HG02610 (cell line): ENCODE measurements around the gene FAM131C.
"Not testable (repeated sequence)": the region's sequence is repeated elsewhere in the genome, so short reads cannot be mapped to it uniquely, and the experiment has no call there.

Experiments used
- ATAC-seq: cut with Tn5 transposase; IDR thresholded peaks from one replicate; pipeline ENCODE4 v1.9.1; 2021; ENCODE audit warnings: mild to moderate bottlenecking, moderate library complexity; ENCODE audit not compliant: unreplicated experiment

FAM131C gene

DNA sequence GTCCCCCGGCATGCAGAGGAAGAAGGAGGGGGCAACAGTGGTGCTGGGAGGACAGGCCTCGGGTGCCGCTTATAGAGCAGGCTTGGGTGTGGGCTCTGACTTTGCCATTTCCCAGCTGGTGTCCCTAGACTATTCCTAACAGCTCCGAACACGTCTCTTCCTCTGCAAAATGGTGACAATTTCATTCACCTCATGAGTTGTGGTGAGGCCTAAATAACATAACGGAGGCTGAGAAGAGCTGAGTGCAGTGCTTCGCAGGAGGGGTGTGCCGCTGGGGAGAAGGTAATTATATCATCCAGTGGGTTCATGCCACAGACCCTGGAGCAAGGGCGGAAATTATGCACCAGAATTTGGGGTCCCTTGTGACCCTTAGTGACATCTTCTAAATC is 10.8 kb downstream of the FAM131C start:
- not testable (repeated sequence) for ATAC-seq

DNA sequence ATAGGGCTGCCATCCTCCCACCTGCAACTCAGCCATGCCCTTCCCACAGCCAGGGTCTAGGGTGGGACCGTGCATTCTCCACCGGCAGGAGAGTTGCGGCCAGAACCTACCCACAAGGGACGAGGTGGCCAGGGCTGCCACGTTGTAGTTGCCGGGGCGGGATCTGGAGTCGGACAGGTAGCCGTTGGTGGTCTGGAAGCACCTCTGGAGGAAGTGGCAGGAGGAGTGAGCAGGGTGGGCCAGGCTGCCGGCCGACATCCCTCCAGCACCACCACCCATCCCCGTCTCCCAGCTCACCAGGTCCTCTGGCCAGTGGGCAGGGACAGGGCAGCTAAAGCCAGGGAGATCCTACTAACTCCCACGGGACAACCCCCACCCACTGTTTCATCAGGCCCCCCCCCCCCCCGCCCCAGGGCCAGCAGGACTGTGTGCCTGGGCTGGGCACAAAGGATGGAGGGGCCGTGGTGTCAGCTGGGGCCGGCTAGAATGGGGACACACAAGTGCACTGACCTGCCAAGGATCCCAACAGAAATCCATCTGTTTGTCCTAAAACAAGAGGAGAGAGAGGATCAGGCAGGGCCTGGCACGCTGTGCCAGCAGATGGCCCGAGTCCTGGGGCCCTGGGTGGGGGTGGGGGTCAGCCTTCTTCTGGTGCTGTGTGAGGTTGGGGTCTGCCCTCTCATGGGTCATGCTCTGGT is 11.3 kb downstream of the FAM131C start:
- not testable (repeated sequence) for ATAC-seq

DNA sequence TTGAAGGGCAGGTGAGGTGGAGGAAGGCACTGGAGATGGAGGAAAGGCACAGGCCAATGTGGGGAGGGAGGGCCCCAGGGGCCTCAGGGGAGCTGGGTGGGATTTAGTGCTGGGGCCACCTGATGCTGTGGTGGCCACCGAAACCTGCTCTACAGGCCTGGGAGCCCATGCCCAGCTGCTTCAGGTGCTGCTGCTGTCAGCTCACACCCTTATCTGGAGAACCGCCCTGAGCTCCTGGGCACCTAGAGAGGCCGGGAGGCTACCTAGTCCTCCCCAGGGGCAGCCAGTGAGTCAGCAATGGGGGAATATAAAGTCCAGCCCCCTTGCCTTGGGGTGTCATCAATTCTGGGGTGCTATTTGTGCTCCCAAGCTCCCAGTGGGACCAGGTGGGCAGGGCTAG is 12.2 kb downstream of the FAM131C start:
- ATAC-seq, result no peak

- not testable (repeated sequence) for ATAC-seq
These were observed 14.9 kb downstream of the FAM131C start for GRCh38 chr1:16058394-16059120.

- ATAC-seq, result not testable (repeated sequence)
These were observed 16.0 kb downstream of the FAM131C start for GRCh38 chr1:16057314-16057915.

DNA sequence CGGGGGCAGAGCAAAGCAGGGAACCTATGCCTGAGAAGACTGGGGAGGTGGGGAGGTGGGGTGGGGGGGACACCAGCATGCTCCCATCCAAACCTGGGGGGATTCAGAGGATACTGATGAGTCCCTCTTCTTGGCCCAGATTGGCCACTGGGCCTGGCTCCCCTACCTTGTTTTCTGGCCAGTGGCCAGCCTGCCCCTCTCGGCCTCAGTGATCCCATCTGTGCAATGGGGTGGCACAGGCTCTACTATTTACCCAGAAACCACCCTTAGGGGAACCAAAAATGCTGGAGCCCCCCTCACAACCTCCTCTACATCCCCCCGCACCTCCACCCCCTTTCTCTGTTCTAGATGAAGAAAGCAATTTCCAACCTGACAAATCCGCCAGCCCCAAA is 16.9 kb downstream of the FAM131C start:
- not testable (repeated sequence) for ATAC-seq

DNA sequence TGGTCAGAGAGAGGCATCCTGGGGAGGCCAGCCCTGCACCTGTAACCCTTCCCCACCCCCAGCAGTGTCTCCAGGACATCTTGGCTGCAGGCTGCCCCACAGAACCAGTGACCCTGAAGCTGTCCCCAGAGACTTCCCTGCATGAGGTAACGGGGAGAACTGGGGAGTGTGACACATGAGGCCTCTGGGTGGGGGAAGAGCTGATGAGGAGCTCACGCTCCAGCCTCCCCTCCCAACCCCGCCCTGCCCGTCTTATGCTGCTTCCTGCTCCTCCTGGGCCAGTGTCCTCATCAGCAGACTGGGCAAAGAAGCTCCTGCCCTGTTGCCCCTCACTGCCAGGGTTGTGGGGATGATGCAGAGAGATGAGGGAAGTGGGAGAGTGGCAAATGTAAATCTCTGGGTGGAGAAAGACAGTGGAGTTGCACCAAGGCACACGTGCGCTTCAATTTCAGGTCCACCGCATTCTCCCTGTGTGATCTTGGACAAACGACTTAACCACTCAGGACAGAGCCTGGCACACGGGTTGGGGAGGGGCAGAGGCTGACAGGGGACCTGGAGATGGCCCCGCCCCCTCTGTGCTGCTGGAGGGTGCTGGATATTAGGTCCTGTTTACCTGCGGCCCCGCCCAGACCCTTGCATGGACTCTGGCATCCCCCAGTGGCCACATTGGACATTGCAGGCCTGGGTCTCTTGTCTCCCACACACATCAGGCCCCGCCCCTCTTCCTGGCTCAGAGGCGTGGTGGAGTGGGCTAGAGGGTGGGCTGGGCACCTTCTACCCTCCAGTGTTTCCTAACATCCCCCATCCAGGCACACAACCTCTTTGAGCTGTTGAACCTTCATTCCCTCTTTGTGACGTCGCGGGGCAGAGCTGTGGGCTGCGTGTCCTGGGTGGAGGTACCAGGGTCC is 17.6 kb downstream of the FAM131C start:
- peak; percentile 44 for ATAC-seq

GRCh38 chr1:16054598-16055540 is 18.6 kb downstream of the FAM131C start:
- no peak for ATAC-seq

DNA sequence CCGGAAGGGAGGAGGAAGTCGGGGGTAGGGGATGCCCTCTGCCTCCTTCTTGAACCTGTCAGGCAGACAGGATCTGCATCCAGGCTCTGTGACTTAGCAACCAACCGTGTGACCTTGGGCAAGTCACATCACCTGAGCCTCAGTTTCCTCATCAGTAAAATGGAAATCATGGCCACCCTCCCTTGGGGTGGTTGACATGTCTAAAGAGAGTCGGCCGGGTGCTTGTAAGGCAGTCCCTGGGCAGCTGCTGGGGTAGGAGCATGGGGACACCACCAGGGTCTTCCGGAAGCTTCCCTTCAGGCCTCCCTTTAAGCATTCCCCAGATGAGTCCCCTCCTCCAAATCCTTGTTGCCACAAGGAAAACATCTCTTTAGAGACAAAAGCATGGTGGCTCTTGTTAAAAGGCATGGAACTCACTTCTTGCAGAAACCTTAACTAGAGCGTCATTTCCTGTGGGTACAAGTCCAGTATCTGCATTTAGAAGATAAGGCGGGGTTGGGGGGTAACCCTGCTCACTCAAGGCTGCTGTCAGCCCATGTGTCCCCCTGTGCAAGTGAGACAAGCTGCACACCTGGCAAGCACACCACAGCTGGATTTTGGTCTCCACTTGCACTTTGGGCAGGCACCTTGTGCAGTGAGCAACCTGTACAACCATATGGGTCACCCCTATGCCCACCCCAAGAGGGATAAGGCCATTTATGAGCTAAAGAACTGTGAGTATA is 19.5 kb downstream of the FAM131C start:
- ATAC-seq, result no peak

GRCh38 chr1:16051949-16052348 is 21.5 kb downstream of the FAM131C start:
- ATAC-seq, result not testable (repeated sequence)

DNA sequence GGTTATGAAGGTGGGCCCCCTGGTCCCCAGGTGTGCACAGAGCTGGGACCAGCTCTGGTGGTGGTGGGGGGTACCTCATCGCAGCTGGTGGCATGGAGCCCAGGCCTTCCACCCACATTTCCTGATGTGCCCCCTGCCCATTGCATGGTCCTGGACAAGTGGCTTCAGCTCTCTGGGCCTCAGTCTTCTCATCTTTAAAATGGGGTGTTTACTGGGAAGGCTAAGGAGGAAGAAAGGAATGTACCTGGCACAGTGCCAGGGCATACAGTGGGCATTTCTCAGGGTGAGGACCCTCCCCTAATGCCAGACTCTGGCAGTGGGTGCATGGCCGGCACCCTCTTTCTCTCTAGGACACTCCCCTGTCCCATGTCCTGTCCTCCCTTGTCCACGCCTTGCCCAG is 22.4 kb downstream of the FAM131C start:
- no peak for ATAC-seq

- no peak for ATAC-seq
These were observed 23.1 kb downstream of the FAM131C start for GRCh38 chr1:16050328-16050727.

DNA sequence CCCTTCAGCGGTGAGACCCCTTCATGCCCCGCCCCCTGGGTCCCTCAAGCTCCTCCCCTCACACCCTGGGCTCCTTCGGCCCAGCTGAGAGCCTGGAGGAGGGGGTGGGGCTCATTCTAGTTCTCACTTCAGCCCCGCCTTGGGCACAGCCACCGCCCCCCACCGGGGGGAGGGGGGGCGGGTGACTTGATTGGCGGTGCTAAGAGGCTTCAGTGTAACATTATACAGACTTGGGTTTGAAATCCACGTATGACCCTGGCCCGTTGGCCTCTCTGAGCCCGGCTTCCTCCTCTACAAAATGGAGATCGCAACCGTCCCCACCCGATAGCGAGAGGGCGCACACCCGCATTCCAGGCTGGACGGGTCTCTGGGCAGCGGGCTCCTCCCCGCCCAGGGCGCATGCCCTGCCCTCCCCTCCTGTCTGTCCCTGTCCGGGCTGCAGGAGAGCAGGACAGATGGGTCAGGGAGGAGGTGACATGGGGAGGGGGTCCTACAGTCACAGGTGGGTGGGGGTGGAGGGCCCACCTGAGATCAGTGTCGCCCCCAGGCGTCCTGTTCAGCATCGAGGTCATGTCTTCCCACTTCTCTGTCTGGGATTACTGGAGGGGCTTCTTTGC is 24.8 kb downstream of the FAM131C start:
- ATAC-seq, result no peak

DNA sequence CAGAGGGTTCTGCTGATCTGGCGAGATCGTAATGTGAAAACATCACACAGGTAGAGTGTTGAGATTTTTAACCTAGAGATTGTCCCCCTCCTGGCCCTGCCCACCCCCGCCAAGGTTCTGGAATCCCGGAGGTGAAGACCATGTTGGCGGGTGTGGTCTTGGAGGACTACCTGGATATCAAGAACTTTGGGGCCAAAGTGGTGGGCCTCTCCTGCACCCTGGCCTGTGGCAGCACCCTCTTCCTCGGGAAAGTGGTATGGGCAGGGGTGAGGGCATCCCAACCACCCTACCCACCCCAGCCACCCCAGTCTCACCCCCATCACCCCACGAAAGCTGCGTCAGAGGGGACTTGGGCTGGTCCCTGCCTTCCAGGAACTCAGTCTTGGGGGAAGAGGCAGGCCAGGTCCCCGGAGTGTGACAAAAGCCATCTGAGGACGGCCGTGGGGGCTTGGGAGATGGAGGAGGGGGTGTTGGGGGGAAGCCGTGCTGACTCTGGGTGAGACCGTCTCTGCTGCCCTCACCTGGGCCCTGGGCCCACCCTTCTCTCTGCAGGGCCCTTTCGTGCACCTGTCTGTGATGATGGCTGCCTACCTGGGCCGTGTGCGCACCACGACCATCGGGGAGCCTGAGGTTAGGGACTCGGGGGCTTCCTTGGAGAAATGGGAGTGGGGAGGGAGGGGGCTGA is 25.5 kb downstream of the FAM131C start:
- no peak for ATAC-seq

DNA sequence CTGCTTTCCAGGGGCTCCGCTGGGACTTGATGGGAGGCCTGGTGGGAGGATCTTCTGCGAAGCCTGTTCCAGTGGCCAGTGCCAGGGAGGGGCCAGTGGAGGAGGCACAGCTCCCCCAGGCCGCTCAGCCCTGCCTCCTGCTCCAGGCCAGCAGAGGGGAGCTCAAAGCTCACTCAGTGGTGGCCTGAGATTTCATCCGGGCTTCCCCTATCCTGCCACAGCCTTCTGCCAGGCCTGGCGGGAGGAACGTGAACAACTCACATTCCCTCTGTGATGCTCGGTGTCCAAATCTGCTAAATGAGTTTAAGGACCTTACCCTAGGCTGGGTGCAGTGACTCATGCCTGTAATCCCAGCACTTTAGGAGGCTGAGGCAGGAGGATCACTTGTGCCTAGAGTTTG is 26.6 kb downstream of the FAM131C start:
- no peak for ATAC-seq

GRCh38 chr1:16043950-16044349 is 29.5 kb downstream of the FAM131C start:
- no peak for ATAC-seq

GRCh38 chr1:16043521-16043920 is 29.9 kb downstream of the FAM131C start, which contains the start of gene CLCNKB:
Gene CLCNKB (plus strand): TSS chr1:16043782. CDS start chr1:16044493, 711 bp downstream.
- no peak for ATAC-seq

DNA sequence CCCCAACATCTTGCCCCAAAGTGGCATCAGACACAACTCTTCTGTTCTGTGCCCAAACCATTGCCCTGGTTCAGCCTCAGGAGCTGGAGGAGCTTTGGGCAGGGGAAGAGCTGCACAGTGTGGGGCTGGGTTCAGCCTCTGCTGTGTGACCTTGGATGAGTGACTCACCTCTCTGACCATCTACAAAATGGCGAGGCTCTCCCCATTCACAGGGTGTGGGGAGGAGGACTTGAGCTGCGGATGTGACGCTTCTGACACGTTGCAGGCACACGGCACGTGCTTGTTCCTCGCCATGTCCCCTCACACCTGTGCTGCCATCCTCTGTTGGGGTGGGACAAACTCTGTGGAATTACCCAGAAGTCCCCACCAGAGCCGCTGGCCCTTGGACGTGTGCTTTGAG is 30.8 kb downstream of the FAM131C start:
- not testable (repeated sequence) for ATAC-seq
